HepG2 (cell line): ENCODE data around the gene SDCCAG8.

Experiments
- ASH2L ChIP-seq: fragments of 300-600, 200-600 bp; sonication (generic); IDR thresholded peaks from 2 replicates; pipeline ENCODE4 v1.7.0; 2017; ENCODE audit warnings: low read depth, mild to moderate bottlenecking, moderate library complexity, mixed read lengths, low read length; ENCODE audit not compliant: insufficient read length
- MTA1 ChIP-seq: sonication (generic); formaldehyde crosslinking; IDR thresholded peaks from 2 replicates; pipeline ENCODE4 v1.4.0; 2020; ENCODE audit warnings: missing genetic modification reagents, mild to moderate bottlenecking, borderline replicate concordance
- NFYB ChIP-seq: sonication (generic); formaldehyde crosslinking; IDR thresholded peaks from 2 replicates; pipeline ENCODE4 v1.4.0; 2020; ENCODE audit warnings: missing genetic modification reagents
- PHB2 ChIP-seq: fragments of 450-650 bp; IDR thresholded peaks from 2 replicates; pipeline ENCODE4 v1.6.1; 2018; ENCODE audit not compliant: partially characterized antibody
- ZBTB20 ChIP-seq: sonication (generic); formaldehyde crosslinking; IDR thresholded peaks from 2 replicates; pipeline ENCODE4 v1.8.1; 2023; ENCODE audit warnings: missing genetic modification reagents, low read depth, mild to moderate bottlenecking, borderline replicate concordance
- TF ChIP-seq, protein P1 (sequence below), 2 experiments: sonication (generic) in 1 of 2; formaldehyde crosslinking in 1 of 2; IDR thresholded peaks; 2 replicates each; pipeline versions ENCODE4 v1.5.1 to v1.6.1; 2011 to 2020; ENCODE audit warnings: borderline replicate concordance in 1 of 2, low read depth in 1 of 2, low read length in 1 of 2, mild to moderate bottlenecking in 1 of 2, missing genetic modification reagents in 1 of 2, moderate library complexity in 1 of 2
- TF ChIP-seq, protein P2 (sequence below): sonication (generic); formaldehyde crosslinking; IDR thresholded peaks from 2 replicates; pipeline ENCODE4 v1.5.0; 2020; ENCODE audit warnings: mild to moderate bottlenecking, missing genetic modification reagents, moderate library complexity

DNA sequence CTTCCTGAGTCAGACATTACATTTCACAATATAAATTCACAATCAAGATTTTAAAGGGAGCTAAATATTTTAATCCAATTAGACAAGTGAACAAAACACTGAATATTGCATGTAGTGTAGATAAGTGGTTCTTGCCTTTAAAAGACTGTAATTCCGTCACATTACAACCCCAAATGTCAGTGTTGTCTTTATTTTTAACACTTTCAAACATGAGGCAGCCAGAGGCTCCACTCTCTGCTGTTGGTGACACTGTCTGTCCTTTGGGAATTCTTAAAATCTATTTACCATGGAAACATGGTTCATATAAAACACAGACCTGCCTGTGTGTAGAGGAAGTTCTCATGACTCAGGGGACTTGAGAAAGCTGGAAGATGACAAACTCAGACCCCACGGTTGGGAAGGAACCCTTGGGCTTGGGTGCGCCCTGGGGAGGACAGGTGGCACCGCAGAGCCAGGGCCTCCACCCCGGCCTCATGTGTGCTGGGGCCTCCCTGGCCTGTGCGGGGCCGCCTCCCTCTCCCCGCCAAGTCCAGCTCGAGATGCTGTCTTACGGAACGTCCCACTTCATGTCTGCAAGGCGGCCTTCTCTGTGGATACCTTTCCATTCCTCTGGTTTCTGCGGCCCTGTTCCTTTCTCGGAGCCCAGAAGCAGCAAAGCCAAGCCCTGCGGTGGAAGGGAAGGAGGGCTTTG lies 239.0 kb downstream of the SDCCAG8 start:
- TF ChIP-seq, protein P1, sequence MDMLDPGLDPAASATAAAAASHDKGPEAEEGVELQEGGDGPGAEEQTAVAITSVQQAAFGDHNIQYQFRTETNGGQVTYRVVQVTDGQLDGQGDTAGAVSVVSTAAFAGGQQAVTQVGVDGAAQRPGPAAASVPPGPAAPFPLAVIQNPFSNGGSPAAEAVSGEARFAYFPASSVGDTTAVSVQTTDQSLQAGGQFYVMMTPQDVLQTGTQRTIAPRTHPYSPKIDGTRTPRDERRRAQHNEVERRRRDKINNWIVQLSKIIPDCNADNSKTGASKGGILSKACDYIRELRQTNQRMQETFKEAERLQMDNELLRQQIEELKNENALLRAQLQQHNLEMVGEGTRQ (IDR thresholded peaks at IDR 0.05; ENCODE audit: low read depth, low read length), result no peak
- TF ChIP-seq, protein P1 (CRISPR knock-in tag; IDR thresholded peaks at IDR 0.05; ENCODE audit: borderline replicate concordance), result no peak
- no peak for TF ChIP-seq ASH2L
- TF ChIP-seq, protein P2, sequence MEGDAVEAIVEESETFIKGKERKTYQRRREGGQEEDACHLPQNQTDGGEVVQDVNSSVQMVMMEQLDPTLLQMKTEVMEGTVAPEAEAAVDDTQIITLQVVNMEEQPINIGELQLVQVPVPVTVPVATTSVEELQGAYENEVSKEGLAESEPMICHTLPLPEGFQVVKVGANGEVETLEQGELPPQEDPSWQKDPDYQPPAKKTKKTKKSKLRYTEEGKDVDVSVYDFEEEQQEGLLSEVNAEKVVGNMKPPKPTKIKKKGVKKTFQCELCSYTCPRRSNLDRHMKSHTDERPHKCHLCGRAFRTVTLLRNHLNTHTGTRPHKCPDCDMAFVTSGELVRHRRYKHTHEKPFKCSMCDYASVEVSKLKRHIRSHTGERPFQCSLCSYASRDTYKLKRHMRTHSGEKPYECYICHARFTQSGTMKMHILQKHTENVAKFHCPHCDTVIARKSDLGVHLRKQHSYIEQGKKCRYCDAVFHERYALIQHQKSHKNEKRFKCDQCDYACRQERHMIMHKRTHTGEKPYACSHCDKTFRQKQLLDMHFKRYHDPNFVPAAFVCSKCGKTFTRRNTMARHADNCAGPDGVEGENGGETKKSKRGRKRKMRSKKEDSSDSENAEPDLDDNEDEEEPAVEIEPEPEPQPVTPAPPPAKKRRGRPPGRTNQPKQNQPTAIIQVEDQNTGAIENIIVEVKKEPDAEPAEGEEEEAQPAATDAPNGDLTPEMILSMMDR (CRISPR knock-in tag), result no peak
- no peak for TF ChIP-seq PHB2
- TF ChIP-seq ZBTB20 (CRISPR knock-in tag), result no peak
- no peak for TF ChIP-seq NFYB
- TF ChIP-seq MTA1, result no peak
